ENCODE measurements around the gene LACRT.
"Not testable (repeated sequence)": the region's sequence is repeated elsewhere in the genome, so short reads cannot be mapped to it uniquely, and the experiment has no call there.

Gene LACRT

DNA sequence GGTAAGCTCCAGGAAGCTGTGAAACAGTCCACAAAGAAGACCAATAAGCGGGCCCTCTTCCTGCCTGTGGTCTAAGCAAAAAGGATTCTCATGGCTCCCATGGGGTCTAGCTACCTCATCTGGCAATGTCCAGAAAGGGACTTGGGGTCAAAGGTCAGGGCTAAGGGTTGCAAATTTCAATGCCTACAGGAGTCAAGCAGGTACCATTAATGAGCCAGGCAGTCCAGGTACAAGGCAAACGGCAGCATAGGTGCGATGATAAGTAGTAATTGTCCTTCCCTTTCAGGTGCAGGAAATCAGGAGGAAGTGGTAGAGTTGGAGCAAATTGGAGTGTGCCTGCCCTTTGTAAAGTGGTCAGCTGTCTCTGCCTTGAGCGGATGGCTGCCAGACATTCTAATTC lies 6.4 kb upstream of the LACRT start:
- H3K4me3 ChIP-seq (ENCODE audit: low read depth, low read length) = no peak overlapping the region
- no peak for DNase-seq (ENCODE audit: low read depth)
- TF ChIP-seq, protein P1, sequence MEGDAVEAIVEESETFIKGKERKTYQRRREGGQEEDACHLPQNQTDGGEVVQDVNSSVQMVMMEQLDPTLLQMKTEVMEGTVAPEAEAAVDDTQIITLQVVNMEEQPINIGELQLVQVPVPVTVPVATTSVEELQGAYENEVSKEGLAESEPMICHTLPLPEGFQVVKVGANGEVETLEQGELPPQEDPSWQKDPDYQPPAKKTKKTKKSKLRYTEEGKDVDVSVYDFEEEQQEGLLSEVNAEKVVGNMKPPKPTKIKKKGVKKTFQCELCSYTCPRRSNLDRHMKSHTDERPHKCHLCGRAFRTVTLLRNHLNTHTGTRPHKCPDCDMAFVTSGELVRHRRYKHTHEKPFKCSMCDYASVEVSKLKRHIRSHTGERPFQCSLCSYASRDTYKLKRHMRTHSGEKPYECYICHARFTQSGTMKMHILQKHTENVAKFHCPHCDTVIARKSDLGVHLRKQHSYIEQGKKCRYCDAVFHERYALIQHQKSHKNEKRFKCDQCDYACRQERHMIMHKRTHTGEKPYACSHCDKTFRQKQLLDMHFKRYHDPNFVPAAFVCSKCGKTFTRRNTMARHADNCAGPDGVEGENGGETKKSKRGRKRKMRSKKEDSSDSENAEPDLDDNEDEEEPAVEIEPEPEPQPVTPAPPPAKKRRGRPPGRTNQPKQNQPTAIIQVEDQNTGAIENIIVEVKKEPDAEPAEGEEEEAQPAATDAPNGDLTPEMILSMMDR (IDR thresholded peaks at IDR 0.05; ENCODE audit: low read depth, low read length, missing control alignments) = no peak

DNA sequence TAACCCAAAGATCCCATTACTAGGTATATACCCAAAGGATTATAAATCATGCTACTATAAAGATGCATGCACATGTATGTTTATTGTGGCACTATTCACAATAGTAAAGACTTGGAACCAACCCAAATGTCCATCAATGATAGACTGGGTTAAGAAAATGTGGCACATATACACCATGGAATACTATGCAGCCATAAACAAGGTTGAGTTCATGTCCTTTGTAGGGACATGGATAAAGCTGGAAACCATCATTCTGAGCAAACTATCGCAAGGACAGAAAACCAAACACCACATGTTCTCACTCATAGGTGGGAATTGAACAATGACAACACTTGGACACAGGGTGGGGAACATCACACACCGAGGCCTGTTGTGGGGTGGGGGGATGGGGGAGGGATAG lies 4.4 kb upstream of the LACRT start:
- not testable (repeated sequence) for DNase-seq (ENCODE audit: low read depth); H3K4me3 ChIP-seq (ENCODE audit: low read depth, low read length)

DNA sequence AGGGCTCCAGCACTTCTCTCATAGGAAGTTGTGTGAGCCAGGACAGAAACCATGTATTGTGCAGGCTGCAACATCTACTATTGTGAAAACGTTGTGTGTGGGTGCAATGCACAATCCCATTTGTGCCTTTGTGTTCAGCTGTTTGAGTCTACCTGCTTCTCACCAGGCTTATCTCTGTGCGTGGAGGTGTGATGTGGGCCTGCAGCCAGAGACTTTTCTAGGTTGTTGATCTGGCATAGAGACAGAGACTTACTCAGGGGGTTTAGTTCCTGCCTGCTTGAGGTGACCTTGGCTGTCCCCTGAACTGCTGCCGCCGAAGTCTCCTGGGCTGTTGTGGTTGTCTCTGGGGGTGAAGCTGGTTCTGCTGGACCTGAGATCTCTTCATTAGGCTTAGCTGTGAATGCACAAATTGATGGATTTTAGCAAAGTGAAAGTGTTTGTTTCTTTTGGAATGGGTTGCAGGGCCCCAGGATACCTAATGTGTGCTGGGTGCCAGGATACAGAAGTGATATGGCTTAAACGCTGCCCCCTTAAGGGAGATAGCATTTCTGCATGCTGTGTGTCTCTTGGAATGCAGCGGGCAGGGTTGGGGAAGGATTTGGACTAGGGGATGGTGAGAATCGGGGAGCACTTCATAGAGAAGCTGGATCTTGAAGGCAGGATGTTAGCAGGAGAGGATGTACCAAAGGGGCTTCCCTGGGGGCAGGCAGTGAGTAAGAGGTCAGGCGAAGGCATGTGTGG lies 2.5 kb downstream of the LACRT start:
- DNase-seq (ENCODE audit: low read depth) = no peak
- TF ChIP-seq, protein P1 (IDR thresholded peaks at IDR 0.05; ENCODE audit: low read depth, low read length, missing control alignments) = peak; percentile 11
- no peak overlapping the region for H3K4me3 ChIP-seq (ENCODE audit: low read depth, low read length)

DNA sequence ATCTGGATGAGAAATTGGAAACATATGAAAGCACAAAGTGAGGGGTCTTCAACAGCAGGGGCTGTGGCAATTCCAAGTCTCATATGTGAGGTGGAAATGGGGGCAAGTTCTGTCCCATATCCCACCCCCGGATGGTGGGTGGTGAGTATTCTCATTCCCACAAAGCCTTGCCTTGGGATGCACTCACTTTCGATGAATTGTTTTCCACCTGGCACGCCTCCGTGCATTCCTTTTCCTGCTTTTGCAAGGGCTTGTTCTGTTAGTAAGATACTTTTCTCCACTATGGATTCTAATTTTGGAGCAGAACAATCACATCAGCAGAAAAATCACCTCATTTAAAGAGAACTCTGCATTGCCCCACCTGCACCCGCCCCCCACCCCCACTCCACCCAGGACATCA lies 3.1 kb downstream of the LACRT start:
- TF ChIP-seq, protein P1 (IDR thresholded peaks at IDR 0.05; ENCODE audit: low read depth, low read length, missing control alignments) = no peak
- no peak for DNase-seq (ENCODE audit: low read depth)
- H3K4me3 ChIP-seq (ENCODE audit: low read depth, low read length) = no peak overlapping the region

DNA sequence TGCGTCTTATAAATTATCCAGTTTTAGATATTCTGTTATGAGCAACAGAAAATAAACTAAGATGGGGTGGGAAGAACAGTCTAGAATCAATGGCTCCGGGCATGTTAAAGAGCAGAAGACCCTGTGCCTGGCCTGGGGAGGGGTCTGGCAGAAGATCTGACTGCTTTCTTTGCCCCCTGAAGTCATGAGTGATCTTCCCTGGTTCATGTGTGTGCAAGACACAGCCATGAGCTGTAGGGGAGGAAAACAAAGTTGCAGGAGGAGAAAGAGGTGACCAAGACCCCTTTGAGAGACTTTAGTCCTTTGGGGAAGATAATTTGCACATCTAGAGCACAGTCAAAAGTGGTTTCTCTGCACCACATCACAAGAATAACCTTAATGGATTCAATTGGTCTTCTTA lies 4.8 kb downstream of the LACRT start:
- TF ChIP-seq, protein P1 (IDR thresholded peaks at IDR 0.05; ENCODE audit: low read depth, low read length, missing control alignments) = no peak
- no peak for DNase-seq (ENCODE audit: low read depth)

DNA sequence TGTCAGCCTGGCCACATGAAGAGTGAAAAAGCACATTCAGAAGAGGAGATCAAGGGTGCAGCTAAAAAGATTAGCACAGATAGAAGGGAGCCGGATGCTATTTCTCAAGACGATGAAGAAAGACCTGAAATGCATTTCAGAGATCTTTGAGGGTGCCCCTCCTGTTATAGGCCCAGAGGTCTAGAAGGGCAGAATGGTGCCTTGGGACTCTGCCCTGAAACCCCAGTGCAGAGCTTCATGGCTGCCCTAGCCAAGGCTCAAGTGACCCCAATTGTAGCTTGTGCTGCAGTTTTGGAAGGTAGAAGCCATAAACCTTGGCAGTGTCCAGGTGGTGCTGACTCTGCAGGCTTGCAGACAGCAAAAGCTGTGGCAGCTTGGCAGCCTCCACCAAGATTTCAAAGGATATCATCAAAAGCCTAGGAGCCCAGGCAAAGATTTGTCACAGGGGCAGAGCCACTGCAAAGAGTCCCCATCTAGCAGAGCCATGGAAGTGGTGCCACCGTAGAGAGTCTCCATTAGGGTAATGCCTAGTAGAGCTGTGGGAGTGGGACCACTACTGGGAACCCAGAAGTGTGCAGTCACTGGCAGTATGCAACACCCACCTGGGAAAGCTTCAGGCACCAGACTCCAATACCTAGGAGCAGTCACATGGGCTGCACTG lies 6.4 kb downstream of the LACRT start:
- H3K4me3 ChIP-seq (ENCODE audit: low read depth, low read length) = no peak overlapping the region
- no peak for DNase-seq (ENCODE audit: low read depth)
- TF ChIP-seq, protein P1 (IDR thresholded peaks at IDR 0.05; ENCODE audit: low read depth, low read length, missing control alignments) = no peak

More for the DNA sequence above, 4.8 kb downstream of the LACRT start:
- H3K4me3 ChIP-seq (ENCODE audit: low read depth, low read length) = no peak overlapping the region

DNA sequence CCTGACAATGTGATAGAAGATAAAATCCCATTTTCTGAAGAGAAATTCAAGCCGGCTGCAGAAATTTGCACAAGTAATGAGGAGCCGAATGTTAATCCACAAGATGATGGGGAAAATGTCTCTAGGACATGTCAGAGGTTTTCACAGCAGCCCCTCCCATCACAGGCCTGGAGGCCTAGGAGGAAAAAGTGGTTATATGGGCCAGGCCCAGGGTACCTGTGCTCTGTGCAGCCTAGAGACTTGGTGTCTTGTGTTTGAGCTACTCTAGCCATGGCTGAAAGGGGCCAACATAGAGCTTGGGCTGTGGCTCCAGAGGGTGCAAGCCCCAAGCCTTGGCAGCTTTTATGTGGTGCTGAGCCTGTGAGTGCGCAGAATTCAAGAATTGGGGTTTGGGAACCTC lies 7.4 kb downstream of the LACRT start:
- H3K4me3 ChIP-seq (ENCODE audit: low read depth, low read length) = no peak overlapping the region
- TF ChIP-seq, protein P1 (IDR thresholded peaks at IDR 0.05; ENCODE audit: low read depth, low read length, missing control alignments) = no peak
- DNase-seq (ENCODE audit: low read depth) = no peak
